Urothelium cell line (cell line): Measurements from ENCODE around the gene DNM3.
A peak's percentile ranks its signal among the peaks of the same experiment; 100 is the strongest.

Experiments used
- DNase-seq: peaks from one replicate; pipeline ENCODE4 v3.0.0; 2011; ENCODE audit warnings: low spot score, mixed read lengths
- FAIRE-seq: peaks from 2 replicates; lab custom pipeline; 2011; peaks lifted over from hg19 to GRCh38; lab: Jason Lieb, UNC

Gene DNM3

DNA sequence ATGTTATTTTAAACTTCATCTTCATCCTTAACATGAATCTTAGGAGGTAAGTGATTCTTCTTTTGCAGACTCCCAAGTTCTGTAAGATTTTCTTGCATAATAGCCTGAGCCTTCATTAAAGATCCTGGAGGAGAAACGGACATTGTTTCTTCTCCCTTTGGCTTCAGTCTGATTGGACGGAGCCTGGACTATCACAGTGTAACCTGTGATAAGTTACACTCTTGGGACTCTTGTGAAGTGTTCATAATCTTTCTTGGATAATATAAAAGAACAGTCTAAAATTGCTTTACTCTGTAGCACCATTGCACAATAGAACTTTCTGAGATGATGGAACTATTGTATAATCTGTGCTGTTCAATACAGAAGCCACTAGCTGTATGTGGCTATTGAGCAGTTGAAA lies 244.8 kb downstream of the DNM3 start:
- no peak for FAIRE-seq
- no peak for DNase-seq

DNA sequence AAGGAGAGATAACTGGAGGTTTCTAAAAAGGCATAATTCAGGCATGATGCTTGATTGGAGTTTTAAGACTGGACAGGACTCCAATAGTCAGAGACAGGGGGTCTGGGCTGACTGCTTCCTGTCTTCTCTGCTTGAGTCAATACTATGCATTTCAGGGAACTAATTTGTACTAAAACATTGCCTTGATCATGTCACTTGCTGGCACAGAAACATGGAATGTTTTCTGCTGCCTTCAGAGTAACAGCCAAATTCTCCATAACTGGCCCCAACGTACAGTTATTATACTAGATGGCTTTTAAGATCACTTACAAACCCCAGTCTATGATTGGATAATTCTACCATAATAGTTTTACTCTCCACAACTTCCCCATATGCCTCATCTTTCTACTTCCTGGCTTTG lies 247.0 kb downstream of the DNM3 start:
- no peak for DNase-seq
- no peak for FAIRE-seq

DNA sequence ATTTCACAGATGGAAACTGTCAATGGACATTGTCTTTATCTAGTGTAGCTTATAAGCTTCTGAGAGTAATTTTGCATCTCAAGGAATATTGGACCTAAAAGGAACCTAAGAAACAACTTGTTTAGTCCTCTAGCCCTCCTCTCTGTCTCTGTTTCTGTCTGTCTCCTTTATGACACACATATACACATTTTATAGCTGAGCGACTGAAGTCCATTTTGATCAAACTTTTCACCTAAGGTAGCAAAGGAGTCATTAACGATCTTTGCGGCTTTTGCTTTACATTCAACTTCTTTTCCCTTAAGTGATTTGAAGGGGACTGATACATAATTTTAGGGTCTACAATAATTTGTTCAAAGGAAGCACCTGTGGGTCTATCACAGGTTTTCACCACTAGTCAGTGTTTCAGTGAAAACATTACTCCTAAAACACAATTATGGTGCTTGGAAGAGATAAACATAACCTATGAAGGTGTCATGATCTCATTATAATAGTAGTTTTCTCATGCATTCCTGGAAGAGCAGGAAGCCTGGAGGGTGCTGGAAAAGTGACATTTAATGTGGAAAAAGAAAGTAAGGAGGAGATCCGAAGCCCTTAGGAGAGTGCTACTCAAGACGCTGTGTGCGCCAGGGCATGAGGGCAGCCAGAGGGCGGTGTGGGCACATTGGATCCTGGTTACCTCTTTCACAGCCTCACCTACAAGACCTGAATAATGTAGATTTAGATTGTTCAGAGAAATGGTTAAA lies 248.6 kb downstream of the DNM3 start:
- DNase-seq (peak; percentile 60), FAIRE-seq (peak; percentile 83)

DNA sequence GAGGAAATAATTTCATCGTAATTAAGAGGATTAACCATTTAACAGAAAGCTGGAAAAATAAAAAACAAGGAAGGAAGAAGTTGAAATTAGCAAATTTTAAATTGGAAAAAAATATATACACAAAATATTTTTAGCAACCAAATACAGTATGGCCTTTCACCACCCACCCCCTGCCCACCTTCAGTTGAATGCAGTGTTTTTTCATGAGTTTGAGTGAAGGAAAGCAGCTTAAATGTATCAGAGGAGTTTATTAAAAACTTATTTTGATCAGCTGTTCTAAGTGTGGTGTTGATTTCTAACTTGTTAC lies 249.2 kb downstream of the DNM3 start:
- DNase-seq: no peak
- FAIRE-seq: no peak

DNA sequence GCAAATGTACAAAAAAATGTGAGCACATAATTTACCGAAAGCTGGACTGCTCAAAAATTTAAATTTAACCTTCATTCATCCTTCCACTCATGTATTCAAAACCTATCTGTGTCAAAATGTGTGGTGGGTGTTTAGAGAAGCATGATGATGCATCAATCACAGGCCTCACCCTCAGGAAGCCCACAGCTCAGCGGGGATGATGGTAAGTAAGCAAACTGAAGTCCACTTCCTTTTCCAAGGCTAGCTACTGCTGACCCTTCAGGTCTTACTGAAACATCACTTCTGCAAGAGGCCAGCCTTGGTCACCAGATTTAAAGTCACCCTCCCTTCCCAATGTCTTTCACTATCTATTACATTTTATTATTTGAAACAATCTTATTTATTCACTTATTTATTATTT lies 254.5 kb downstream of the DNM3 start:
- FAIRE-seq: no peak
- no peak for DNase-seq

DNA sequence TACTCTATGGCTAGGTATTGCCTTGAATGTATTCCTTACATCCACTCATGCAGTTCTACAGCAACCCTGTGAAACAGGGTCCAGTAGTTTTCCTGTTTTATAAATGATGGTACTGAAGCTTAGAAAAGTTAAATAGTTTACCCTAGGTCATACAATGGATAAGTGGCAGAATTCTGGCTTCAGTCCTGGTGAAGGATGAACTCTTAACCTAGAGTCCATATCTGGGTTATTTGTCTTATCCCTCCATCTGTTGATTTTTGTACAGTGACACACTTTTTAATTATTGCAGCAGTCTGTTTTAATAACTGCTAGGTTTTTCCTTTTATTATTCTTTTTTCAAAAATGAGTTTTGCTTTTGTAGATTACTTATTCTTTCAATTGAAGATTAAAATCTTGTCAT lies 263.9 kb downstream of the DNM3 start:
- FAIRE-seq (no peak), DNase-seq (no peak)

DNA sequence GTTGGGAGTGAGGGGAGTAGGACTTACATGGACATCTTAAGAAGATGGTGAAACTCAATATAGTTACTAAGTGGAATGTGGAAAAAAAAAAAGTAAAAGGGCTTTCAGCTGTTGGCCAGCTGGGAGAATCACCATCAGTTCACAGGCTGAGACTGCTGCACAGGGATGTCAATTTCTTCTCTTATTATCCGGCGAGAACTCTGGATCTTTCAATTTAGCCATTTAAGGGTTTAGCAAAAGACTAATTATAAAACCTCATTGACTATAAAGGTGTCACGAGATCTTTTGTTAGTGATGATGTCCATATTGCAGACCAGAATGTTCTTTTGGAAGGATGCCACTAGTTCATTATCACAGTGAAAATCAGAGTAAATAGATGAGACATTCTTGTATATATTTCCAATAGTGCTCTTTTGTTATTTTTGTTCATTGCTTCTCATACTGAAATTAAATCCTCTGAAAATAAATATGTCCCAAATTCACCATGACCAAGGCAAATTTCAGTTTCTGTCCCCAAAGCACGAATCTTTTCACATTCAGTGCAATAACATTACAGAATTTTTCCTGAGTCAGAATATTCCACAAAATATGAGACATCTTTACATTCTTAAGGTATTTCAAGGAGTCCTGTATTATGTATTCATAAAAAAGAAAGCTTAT lies 266.1 kb downstream of the DNM3 start:
- FAIRE-seq (no peak), DNase-seq (no peak)

DNA sequence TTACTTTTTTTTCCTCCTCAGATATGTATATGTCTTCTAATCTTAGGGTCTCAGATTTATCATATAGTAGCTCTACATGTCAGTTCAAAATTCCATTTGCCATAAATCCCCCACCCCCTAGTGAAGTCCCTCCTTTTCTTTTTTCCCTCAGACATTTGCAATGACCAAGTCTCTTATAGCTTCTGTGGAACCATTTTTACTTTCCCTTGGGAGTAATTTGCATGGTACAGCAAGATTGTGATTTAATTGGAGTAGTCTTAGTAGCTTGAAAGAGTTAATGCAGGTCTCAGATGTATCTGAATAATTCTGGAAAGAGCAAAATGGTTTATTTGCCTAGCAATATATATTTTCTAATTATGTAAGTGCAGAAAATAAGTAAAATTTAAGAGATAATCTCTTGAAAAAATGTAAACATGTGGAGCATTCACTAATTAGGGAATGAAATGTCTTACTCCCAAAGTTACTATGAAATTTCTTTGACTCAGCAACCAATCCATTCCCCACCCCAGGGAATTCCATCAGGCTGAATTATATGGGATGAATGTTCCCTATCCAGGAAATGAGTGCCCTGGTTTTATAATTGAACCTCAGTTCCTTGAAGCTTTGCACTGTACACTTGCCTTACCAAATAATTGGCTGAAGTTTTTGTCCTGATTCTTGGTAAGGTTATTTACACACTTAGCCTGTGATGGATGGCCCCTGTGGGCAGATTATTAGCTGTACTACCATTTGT lies 267.0 kb downstream of the DNM3 start:
- DNase-seq (no peak), FAIRE-seq (no peak)

DNA sequence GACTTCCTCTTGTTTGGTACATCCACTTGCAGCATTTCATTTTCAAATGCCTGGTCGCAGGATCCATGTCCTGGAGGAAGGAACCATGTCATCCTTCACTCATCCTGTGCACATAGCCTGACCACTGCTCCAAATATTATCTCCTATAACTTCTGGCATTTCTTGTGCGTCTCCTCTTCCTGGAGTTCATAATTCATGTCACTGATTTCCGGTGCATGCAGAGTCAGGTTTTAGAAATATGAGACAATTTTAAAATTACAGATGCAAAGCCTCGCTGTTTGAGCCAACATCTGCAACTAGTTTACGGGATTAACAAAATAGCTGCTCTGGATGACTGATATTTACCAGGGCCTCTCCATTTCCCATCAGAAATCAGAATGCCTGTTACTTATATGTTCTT lies 268.1 kb downstream of the DNM3 start:
- FAIRE-seq: no peak
- DNase-seq: no peak

DNA sequence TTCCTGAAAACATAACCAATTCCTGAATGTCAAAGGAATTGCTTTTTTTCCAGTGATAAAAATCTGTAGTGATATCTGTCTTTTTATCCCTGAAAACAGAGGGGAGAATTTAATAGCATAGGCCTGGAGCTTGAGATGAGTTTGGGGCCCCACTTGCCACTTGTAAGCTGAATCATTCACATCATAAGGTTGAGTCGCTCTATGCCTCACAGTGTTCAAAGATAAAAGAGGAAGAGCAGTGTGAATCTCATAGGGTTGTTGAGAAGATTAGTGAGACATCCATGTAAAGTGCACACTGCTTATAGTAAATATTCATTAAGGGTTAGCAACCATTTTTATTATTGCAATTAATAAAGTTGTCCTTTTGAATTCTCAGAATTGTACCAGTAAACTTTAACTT lies 271.3 kb downstream of the DNM3 start:
- no peak for DNase-seq
- no peak for FAIRE-seq

DNA sequence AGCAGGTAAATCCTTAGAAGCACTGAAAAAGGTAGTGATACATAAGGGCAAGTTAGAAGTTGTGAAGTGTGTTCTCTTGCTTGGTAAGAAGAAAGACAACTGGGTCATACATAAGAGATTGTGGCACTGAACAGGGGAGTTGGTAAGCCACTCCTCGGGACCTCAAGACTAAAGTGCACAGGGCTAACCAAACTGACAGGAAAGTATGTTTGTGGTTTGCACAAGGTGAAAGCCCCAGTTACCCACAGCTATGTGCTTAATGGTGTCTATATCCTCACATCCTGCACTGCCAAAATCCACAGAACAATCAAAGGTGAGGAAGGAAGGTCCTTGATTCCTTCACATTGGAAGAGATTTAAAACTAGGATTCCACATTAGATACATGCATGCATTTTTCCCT lies 276.5 kb downstream of the DNM3 start:
- DNase-seq (no peak), FAIRE-seq (no peak)

DNA sequence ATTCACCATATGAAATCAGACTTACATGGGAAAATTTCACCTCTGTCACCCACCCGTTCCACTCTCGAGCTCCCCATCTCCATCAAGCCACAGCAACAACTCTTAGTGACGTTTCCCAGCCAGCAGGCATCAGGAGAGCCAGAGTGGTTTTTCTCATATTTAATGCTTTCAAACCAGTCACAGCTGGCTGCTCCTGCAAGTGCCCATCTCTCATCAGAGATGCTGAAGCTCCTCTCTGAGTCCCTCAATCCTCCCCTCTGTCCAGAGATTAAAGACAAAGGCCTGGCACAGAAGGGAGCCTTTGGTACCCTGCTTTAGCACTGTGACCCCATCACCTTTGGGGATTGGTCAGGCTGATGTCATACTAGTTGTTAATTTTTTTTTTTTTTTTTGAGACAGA lies 277.3 kb downstream of the DNM3 start:
- DNase-seq: no peak
- FAIRE-seq: no peak

DNA sequence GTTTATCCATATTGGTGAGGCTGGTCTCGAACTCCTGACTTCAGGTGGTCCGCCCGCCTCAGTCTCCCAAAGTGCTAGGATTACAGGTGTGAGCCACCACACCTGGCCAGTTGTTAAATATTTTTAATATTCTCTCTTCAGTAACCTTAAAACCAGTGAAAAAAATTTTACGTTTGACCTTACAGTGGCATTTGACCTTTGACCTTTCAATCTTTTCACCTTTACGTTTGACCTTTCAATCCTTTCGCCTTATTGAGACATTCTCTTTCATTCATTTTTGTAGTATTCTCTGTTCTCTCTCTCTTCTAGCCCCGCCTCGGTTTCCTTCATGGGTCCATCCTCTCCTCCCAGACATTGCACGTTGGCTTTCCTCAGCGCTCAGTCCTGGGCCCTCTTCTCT lies 277.9 kb downstream of the DNM3 start:
- no peak for DNase-seq
- no peak for FAIRE-seq

DNA sequence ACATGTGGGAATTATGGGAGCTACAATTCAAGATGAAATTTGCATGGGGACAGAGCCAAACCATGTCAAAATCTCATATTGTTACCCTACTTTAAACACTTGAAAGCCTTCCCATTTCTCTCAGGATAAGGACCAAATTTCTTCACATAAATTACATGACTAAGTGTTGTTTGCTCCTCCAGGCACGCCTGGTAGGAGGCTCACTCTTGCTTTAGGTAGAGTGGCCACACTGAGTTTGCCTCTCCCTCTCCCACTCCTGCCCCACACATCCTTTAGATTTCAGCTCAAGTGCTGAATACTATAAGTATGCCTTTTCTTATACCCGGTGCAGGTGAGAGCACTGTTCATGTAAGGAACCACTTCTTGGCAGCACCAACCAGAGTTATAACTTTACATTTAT lies 279.1 kb downstream of the DNM3 start:
- no peak for DNase-seq
- FAIRE-seq: no peak

DNA sequence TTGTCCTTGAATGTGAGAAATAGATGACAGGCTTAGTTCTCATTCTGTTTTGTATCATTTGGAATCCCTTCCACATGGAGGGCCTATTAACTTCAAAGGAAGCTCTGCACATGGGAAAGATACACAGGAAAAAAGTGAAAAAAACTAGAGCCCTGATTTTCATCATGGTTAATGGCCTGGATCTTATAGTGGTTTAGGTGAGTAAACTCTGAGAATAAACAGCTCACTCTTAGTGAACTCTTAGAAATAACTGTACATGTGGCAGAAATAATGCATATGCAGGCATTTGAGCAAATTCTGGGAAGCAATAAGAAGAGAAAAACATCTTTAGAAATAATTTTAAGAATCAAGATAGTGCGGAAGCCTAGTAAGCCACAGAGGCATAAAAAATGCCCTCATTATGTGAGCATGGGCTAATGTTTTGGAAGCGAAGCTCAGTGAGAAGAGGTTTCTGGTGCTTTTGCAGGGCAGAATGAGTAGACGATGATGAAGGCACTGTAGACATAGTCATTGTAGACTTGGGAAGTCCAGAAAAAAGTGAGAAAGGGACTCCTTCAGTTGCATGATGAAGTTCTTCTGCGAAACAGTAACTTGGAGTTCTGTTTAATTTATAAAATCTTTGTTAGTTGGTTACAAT lies 279.9 kb downstream of the DNM3 start:
- DNase-seq (no peak), FAIRE-seq (no peak)

DNA sequence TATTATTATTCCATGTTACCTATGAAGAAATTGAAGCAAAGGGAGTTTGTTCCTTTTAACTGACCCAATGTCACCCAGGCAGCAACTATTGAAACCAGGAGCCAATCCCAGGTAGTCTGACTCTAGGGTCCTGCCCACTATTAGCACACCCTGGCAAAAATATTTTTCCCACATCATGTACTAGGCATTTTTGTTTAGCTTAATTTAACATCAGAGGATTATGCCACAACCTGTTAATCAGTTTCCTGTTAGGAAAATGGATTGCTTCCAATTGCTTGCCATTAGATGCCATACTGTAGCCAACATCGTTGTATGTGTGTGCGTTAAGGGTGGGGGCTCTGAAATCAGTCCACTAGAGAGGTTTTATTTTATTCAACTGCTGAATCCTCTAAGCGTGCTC lies 281.1 kb downstream of the DNM3 start:
- DNase-seq (no peak), FAIRE-seq (no peak)

DNA sequence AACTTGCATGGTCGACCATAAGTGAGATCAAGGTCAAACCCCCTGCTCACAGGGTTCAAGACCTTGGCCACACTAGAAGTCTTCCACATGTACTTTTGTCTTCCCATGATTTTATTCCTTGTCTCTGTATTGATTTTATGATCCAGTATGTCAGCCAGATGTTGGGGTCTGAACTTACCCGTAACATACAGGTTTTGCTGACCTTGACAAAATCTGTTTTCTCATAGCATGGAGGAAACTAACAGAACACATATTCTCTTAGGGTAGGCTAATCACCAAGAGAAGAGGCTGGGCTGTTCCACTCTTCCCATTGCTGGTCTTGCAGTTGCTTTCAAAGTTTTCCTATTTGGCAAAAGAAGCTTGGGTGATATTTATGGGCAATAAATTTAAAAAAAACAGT lies 284.0 kb downstream of the DNM3 start:
- FAIRE-seq: no peak
- DNase-seq: no peak

DNA sequence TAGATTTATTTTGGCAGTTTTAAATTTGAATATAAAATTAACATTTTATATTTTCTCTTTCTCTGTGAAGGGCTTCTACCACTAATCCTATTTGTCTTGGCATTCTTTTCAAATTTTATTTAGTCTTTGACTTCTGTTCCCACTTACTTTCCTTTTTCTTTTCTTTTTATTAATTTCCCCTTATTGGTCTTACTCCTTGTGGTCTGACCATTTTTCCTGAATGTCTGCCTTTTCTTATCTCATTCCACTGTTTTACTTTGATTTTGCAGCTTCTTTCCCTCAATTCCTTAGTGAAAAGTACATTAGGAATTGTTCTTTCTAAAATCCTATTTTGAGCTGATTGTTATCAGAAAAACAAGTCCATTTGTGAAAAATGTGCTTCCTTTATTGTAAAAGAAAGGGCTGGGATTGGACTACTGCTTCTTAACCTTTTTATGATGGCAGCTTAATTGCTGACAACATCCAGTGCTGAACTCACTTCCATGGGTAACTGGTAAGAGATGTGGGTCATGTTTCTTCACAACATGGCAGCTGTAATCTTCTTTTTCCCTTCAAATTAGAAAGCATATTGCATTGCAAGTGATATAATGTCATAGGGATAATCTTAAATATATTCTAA lies 284.6 kb downstream of the DNM3 start:
- no peak for DNase-seq
- FAIRE-seq: no peak

DNA sequence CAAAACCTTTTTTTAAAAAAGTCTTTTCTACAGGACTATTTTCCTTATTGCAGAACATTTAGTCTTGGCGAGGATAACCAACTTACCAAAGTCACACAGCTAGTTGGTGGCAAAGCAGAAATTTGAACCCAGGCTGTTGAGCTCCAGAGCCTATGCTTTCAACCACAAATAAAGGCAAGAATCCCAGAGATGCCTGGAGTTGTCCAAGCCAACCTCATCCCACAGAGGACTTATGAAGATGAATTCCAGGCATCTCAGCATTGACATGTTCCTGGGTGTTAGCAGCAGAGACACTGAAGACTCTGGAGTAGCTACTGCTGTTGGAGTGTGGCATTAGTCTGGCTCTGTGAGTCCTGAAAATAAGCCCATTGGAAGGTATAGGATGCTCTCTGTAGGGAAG lies 291.5 kb downstream of the DNM3 start:
- no peak for FAIRE-seq
- no peak for DNase-seq

DNA sequence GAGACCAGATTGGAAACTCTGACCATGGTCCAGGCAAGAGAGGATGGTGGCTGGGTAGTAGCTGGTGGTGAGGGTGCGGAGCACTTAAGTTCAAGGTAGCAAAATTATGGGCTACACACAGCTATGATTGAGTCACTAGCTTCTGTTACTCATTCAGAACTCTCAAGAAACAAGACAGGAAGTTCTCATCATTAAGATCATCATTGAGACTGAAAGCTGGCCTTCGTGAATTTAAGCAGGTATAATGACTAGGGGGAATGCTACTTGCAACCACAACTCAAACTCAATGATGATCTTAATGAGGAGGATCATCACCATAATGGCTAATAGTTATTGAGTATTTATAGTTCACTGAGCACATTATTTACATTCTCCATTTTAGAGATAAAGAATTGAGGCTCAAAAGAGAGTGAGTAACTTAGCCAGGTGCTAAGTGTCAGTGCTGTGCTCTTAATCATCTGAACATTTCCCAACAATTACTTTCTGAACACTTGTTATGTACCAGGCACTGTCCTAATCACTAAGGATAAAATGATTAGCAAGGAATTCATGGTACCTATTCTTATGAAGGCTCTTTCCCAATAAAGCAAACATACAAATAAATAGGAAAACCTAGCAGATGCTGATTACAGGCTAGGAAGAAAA lies 292.9 kb downstream of the DNM3 start:
- FAIRE-seq (no peak), DNase-seq (no peak)

DNA sequence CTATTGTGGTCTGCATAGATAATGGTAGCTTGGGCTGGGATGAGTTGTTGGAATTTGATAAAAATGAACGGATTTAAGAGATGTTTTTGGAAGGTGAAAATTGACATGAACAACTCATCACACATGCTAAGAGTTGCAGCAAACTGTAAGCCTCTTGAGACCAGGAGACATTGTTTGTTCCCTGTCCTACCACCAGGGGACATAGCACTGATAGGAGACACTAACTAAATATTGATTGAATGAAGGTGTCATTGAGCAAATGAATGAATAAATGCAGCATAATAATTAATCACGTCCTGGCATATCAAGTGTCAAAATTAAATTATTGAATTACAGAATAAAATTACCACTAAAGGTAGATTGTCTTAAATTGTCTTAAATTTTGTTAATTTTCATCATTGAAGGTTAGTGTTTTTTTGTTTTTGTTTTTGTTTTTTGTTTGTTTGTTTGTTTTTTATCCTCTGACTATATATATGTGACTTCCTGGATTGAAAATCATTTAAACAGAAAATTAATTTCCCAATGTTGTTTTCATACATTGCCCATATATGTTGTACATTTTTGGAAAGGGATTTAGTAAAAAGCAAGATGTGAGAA lies 293.9 kb downstream of the DNM3 start:
- FAIRE-seq: peak; percentile 13
- DNase-seq: no peak
